ENCODE measurements around the gene SP3. TPM values are rescaled to one million over a fixed set of nuclear protein-coding genes. Genes with fewer than 3 reads are reported as not detected.

The SP3 gene
- total and polyA plus RNA-seq, 2 of the 8 experiments (the other 6 are each of a cell fraction or from before 2014, with no cell fraction given): 31.0 to 92.1 TPM

GRCh38 chr2:173978447-173978846, 13.3 kb upstream of the SP3 start:
- ChIA-PET CTCF (ENCODE audit: partially characterized antibody) (interaction anchor here (2.3 kb wide), 1 partner anchor 57 kb away, joined by 8 read pairs; no protein-coding TSS in a partner anchor), POLR2A (ENCODE audit: partially characterized antibody) (no interaction called here)
- Histone ChIP-seq H3K27ac (ENCODE audit: low read depth, low read length) (no peak overlapping the region), H3K23me2 (ENCODE audit: low read depth, low read length) (no peaks in the 10 kb centered on the region), H3K27me3 (replicated peaks in 1 of 4; ENCODE audit: control insufficient read depth in 3 of 4, extremely low read depth in 1 of 4, insufficient read depth in 3 of 4, low read length in 3 of 4) (no peaks in the 10 kb centered on the region; a peak in 1 of 7 replicates), H2BK15ac (ENCODE audit: low read length) (no peak overlapping the region), H4K20me1 (replicated peaks in 1 of 2; ENCODE audit: control insufficient read depth in 1 of 2, insufficient read depth in 2 of 2, low read length in 2 of 2) (no peaks in the 10 kb centered on the region), H2AFZ (ENCODE audit: low read length) (no peak overlapping the region), H3K4me3 (ENCODE audit: extremely low read depth in 1 of 4, insufficient read depth in 2 of 4, low read depth in 3 of 4, low read length in 4 of 4) (no peak overlapping the region), H2BK12ac (ENCODE audit: low read depth, low read length) (no peak overlapping the region), H3K56ac (replicated peaks; ENCODE audit: insufficient read length, low read depth, low read length) (no peak overlapping the region), H3K4me2 (ENCODE audit: insufficient read depth in 1 of 2, low read depth in 2 of 2, low read length in 2 of 2) (no peak overlapping the region), H4K91ac (replicated peaks; ENCODE audit: insufficient read length, low read length) (no peak overlapping the region), H3K79me2 (ENCODE audit: control insufficient read depth in 1 of 2, insufficient read depth in 2 of 2, low read length in 2 of 2) (no peaks in the 10 kb centered on the region), H2AK5ac (ENCODE audit: low read depth, low read length) (no peak overlapping the region), H2BK5ac (ENCODE audit: low read depth, low read length) (no peak overlapping the region), H3K9me3 (ENCODE audit: insufficient read depth in 2 of 2, low read depth in 1 of 2, low read length in 1 of 2) (no peaks in the 10 kb centered on the region), H4K5ac (ENCODE audit: insufficient read length, low read depth, low read length) (no peak overlapping the region), H3K23ac (ENCODE audit: insufficient read length) (no peak overlapping the region), H3K79me1 (ENCODE audit: low read depth, low read length) (no peaks in the 10 kb centered on the region), H2BK120ac (replicated peaks; ENCODE audit: low read depth, low read length) (no peak overlapping the region), H3K18ac (ENCODE audit: extremely low read depth, low read length) (no peak overlapping the region), H4K8ac (ENCODE audit: extremely low read depth, insufficient read depth, low read length) (no peak overlapping the region), H3K36me3 (ENCODE audit: control insufficient read depth in 2 of 4, insufficient read depth in 4 of 4, low read length in 3 of 4) (no peaks in the 10 kb centered on the region), H3K4ac (replicated peaks; ENCODE audit: insufficient read length, low read depth, low read length) (no peak overlapping the region), H2BK20ac (ENCODE audit: low read length) (no peak overlapping the region), H3K14ac (ENCODE audit: insufficient read length) (no peak overlapping the region), H3K9ac (replicated peaks in 1 of 4; ENCODE audit: extremely low read depth in 1 of 4, low read depth in 3 of 4, low read length in 3 of 4) (no peak overlapping the region), H3K4me1 (replicated peaks in 1 of 4; ENCODE audit: control insufficient read depth in 3 of 4, insufficient read depth in 4 of 4, low read length in 3 of 4) (no peaks in the 10 kb centered on the region; a peak in 1 of 7 replicates)
- no peak for FAIRE-seq
- TF ChIP-seq CHD2 (IDR thresholded peaks at IDR 0.05; ENCODE audit: low read length) (no peak), PHF8 (conservative IDR thresholded peaks at IDR 0.05; ENCODE audit: low read depth, low read length) (no peak)
- no peak for DNase-seq (ENCODE audit: low read depth in 1 of 2, low spot score in 2 of 2)
- WGBS, 2 experiments (ENCODE audit: extremely low coverage in 1 of 2, insufficient coverage in 1 of 2, insufficient read length in 1 of 2, insufficient replicate concordance in 2 of 2, low coverage in 1 of 2, low lambda C conversion rate in 2 of 2, missing lambda C conversion rate in 1 of 2): 86% methylated on average over 1 of the region's 1 CpG; no CpG with 5 or more reads in 1 of the 2 experiments

All from H1 (cell line).